KMS-11 (cell line): ENCODE data around the gene MSI1.

ENCODE experiments used
- H2AFZ ChIP-seq: fragments of 200-600 bp; sonication (generic); 2 replicates; pipeline ENCODE4 v1.6.1; 2016; ENCODE audit warnings: antibody characterized with exemption, mixed run types, low read depth
- H3K27ac ChIP-seq: fragments of 200-600 bp; sonication (generic); 2 replicates; pipeline ENCODE4 v1.6.1; 2016; ENCODE audit warnings: mild to moderate bottlenecking, mixed run types
- H3K27me3 ChIP-seq: fragments of 200-600 bp; sonication (generic); 2 replicates; pipeline ENCODE4 v1.6.1; 2017; ENCODE audit warnings: mild to moderate bottlenecking, low read depth, mixed run types, moderate library complexity; ENCODE audit not compliant: insufficient read depth
- H3K36me3 ChIP-seq: fragments of 200-600 bp; sonication (generic); 2 replicates; pipeline ENCODE4 v1.6.1; 2017; ENCODE audit warnings: mild to moderate bottlenecking, mixed run types; ENCODE audit not compliant: insufficient read depth
- H3K4me1 ChIP-seq: fragments of 200-600 bp; sonication (generic); 2 replicates; pipeline ENCODE4 v1.6.1; 2016; ENCODE audit warnings: mild to moderate bottlenecking, low read depth, mixed run types; ENCODE audit not compliant: poor library complexity, severe bottlenecking
- H3K4me2 ChIP-seq: fragments of 200-600 bp; sonication (generic); 2 replicates; pipeline ENCODE4 v1.7.0; 2016; ENCODE audit warnings: mild to moderate bottlenecking, mixed run types
- H3K4me3 ChIP-seq: fragments of 200-600 bp; sonication (generic); IDR thresholded peaks from 2 replicates; pipeline ENCODE4 v1.6.1; 2017; ENCODE audit warnings: low read depth, low read length, mixed read lengths; ENCODE audit not compliant: insufficient read depth
- H3K79me2 ChIP-seq: fragments of 200-600 bp; sonication (generic); 2 replicates; pipeline ENCODE4 v1.6.1; 2016; ENCODE audit warnings: low read depth, mixed run types; ENCODE audit not compliant: insufficient read depth
- H3K9ac ChIP-seq: fragments of 200-600 bp; sonication (generic); 2 replicates; pipeline ENCODE4 v1.6.1; 2016; ENCODE audit warnings: mild to moderate bottlenecking, mixed run types
- H4K20me1 ChIP-seq: fragments of 200-600 bp; sonication (generic); 2 replicates; pipeline ENCODE4 v1.6.1; 2016; ENCODE audit warnings: mild to moderate bottlenecking, mixed run types; ENCODE audit not compliant: insufficient read depth
- TF ChIP-seq, protein P1 (sequence below): fragments of 200-600 bp; sonication (generic); conservative IDR thresholded peaks from 2 replicates; pipeline ENCODE4 v1.6.1; 2017; ENCODE audit warnings: low read depth, mild to moderate bottlenecking, antibody characterized with exemption, low read length, moderate library complexity, mixed read lengths

MSI1 gene

DNA sequence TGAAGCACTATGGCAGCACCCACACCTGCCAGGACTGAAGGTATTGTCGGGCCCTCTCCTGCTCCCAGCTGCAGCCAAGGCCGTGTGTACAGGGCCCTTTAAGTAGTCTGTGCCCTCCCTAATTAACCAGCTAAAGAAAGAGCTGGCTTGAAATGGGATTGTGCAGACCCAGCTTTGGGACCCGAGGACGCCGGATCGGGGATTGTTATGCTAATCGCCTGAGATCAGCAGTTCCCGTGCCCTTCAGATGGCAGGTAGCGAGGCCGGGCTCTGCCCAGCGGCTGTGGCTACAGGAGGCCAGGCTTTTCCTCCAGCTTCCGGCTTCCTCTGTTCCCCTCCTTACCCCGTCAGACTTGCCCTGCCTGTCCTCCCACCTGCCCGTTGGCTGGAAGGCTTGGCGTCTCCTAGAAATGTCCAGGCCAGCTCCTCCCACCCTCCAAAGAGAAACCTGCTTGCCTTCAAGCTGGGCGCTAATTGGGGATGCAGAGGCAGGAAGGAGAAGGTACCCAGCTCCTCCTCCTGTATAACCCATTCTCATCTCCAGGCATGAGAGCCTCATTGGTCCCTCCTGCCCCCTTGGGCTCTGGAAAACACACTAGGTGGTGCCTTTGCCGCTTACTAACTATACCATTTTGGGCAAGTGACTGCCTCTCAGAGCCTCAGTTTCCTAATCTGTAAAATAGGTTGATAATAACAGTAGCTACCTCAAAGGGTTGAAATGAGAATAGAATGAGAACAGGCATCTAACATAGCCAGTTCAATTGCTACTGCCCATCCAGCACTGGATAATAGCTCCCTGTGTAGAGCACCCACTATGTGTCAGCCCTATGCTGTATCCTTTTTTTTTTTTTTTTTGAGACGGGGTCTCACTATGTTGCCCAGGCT, 25.8 kb upstream of the MSI1 start:
- Histone ChIP-seq H3K4me2 (no peak overlapping the region), H3K79me2 (no peaks in the 10 kb centered on the region), H4K20me1 (no peaks in the 10 kb centered on the region), H3K27ac (no peak overlapping the region), H3K36me3 (no peaks in the 10 kb centered on the region), H3K27me3 (no peaks in the 10 kb centered on the region), H3K4me3 (no peak overlapping the region), H3K9ac (no peak overlapping the region), H2AFZ (no peak overlapping the region), H3K4me1 (no peaks in the 10 kb centered on the region)
- TF ChIP-seq, protein P1, sequence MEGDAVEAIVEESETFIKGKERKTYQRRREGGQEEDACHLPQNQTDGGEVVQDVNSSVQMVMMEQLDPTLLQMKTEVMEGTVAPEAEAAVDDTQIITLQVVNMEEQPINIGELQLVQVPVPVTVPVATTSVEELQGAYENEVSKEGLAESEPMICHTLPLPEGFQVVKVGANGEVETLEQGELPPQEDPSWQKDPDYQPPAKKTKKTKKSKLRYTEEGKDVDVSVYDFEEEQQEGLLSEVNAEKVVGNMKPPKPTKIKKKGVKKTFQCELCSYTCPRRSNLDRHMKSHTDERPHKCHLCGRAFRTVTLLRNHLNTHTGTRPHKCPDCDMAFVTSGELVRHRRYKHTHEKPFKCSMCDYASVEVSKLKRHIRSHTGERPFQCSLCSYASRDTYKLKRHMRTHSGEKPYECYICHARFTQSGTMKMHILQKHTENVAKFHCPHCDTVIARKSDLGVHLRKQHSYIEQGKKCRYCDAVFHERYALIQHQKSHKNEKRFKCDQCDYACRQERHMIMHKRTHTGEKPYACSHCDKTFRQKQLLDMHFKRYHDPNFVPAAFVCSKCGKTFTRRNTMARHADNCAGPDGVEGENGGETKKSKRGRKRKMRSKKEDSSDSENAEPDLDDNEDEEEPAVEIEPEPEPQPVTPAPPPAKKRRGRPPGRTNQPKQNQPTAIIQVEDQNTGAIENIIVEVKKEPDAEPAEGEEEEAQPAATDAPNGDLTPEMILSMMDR = no peak

DNA sequence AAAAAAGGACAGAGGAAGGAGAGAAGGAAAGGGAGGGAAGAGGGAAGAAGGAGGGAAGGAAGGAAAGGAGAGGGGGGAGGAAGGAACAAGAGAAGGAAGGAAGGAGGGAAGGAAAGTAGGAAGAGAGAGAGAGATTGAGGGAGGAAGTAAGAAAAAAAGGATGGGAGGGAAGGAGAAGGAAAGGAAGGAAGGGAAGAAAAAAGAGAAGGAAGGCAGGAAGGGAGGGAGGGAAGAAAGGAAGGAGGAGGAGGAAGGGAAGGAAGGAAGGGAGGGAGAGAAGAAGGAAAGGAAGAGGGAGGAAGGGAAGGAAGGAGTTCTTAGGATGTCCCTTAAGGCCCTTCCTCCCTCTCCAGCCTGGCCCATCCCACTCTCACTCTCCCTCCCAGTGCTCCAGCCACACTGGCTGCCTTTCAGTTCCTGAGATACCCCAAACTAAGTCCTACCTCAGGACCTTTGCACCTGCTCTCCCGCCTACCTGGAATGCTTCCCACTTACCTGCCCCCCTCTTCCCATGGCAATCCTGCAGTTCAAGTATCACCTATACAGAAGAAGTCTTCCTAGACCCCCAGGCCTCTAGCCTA, 21.7 kb upstream of the MSI1 start:
- no peak overlapping the region for H2AFZ ChIP-seq
- H3K79me2 ChIP-seq = no peaks in the 10 kb centered on the region
- H3K9ac ChIP-seq = no peak overlapping the region
- no peak overlapping the region for H3K4me3 ChIP-seq
- TF ChIP-seq, protein P1 = no peak
- H3K27ac ChIP-seq = no peak overlapping the region
- H3K4me1 ChIP-seq = no peaks in the 10 kb centered on the region
- no peaks in the 10 kb centered on the region for H3K36me3 ChIP-seq
- no peaks in the 10 kb centered on the region for H3K27me3 ChIP-seq
- H4K20me1 ChIP-seq = no peaks in the 10 kb centered on the region
- no peak overlapping the region for H3K4me2 ChIP-seq

- Histone ChIP-seq H3K9ac (no peak overlapping the region), H3K4me2 (no peak overlapping the region), H3K36me3 (no peaks in the 10 kb centered on the region), H3K27me3 (no peaks in the 10 kb centered on the region), H3K27ac (no peak overlapping the region), H3K4me3 (no peak overlapping the region), H3K79me2 (no peaks in the 10 kb centered on the region), H3K4me1 (no peaks in the 10 kb centered on the region), H2AFZ (no peak overlapping the region), H4K20me1 (no peaks in the 10 kb centered on the region)
- TF ChIP-seq, protein P1 = no peak
These were observed 19.9 kb upstream of the MSI1 start for GRCh38 chr12:120388691-120389481.

GRCh38 chr12:120381752-120382419, 12.9 kb upstream of the MSI1 start:
- Histone ChIP-seq H3K27ac (no peak overlapping the region), H3K36me3 (no peaks in the 10 kb centered on the region), H3K4me2 (no peak overlapping the region), H4K20me1 (no peaks in the 10 kb centered on the region), H3K4me1 (peaks cover 5% of the 10 kb centered on the region), H3K27me3 (no peaks in the 10 kb centered on the region), H3K9ac (no peak overlapping the region), H3K79me2 (no peaks in the 10 kb centered on the region), H2AFZ (no peak overlapping the region), H3K4me3 (no peak overlapping the region)
- TF ChIP-seq, protein P1 = no peak
